ENCODE results near the gene DHODH.

The DHODH gene

DNA sequence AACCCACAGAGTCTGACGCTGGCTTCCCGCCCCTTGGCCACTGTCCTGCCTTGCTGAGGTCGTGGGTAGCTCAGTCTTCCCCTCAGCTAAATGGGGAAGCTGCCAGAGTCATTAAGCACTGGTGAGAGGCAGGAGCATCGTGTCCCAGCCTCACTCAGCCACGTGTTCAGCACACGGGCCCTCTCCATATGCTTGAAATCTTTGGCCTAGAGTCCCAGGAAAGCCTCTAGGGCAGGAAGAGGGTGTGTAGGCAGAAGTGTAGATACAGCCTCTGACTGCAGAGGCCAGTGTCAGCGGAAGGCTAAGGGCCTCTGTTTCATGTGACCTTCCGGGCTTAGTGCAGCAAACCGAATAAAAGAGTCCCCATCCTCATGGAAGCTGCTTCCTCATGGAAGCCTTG lies 4.1 kb downstream of the DHODH start:
- Histone ChIP-seq H3K4me3 (ENCODE audit: low read depth, low read length) (no peak overlapping the region), H3K36me3 (peaks cover 17% of the 10 kb centered on the region), H3K4me1 (no peaks in the 10 kb centered on the region), H3K9me3 (no peaks in the 10 kb centered on the region), H3K27me3 (no peaks in the 10 kb centered on the region)
- TF ChIP-seq, protein P1, sequence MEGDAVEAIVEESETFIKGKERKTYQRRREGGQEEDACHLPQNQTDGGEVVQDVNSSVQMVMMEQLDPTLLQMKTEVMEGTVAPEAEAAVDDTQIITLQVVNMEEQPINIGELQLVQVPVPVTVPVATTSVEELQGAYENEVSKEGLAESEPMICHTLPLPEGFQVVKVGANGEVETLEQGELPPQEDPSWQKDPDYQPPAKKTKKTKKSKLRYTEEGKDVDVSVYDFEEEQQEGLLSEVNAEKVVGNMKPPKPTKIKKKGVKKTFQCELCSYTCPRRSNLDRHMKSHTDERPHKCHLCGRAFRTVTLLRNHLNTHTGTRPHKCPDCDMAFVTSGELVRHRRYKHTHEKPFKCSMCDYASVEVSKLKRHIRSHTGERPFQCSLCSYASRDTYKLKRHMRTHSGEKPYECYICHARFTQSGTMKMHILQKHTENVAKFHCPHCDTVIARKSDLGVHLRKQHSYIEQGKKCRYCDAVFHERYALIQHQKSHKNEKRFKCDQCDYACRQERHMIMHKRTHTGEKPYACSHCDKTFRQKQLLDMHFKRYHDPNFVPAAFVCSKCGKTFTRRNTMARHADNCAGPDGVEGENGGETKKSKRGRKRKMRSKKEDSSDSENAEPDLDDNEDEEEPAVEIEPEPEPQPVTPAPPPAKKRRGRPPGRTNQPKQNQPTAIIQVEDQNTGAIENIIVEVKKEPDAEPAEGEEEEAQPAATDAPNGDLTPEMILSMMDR (IDR thresholded peaks at IDR 0.05; ENCODE audit: low read depth, low read length) = no peak
- no peak for DNase-seq

DNA sequence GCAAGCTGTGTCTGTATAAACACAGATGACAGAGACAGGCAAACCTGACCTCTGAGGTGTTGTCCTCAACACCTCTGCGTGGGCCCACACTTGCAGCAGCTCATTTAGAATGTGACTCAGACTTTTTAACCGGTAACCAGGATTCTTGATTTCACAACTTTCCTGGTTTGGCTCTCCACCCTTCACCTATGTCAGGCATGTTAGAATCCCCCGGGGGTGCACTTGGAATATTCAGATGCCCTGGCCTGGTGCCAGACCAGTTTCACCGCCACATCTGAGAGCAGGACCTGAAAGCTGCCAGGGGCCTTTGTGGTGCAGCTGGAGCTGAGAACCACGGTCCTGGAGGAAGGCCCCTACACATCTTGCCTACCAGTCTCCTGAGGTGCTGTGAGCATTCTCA lies 4.8 kb downstream of the DHODH start:
- Histone ChIP-seq H3K4me1 (no peaks in the 10 kb centered on the region), H3K27me3 (no peaks in the 10 kb centered on the region), H3K9me3 (no peaks in the 10 kb centered on the region), H3K4me3 (ENCODE audit: low read depth, low read length) (no peak overlapping the region), H3K36me3 (peaks cover 23% of the 10 kb centered on the region)
- TF ChIP-seq, protein P1 (IDR thresholded peaks at IDR 0.05; ENCODE audit: low read depth, low read length) = no peak
- peak; percentile 61 for DNase-seq

DNA sequence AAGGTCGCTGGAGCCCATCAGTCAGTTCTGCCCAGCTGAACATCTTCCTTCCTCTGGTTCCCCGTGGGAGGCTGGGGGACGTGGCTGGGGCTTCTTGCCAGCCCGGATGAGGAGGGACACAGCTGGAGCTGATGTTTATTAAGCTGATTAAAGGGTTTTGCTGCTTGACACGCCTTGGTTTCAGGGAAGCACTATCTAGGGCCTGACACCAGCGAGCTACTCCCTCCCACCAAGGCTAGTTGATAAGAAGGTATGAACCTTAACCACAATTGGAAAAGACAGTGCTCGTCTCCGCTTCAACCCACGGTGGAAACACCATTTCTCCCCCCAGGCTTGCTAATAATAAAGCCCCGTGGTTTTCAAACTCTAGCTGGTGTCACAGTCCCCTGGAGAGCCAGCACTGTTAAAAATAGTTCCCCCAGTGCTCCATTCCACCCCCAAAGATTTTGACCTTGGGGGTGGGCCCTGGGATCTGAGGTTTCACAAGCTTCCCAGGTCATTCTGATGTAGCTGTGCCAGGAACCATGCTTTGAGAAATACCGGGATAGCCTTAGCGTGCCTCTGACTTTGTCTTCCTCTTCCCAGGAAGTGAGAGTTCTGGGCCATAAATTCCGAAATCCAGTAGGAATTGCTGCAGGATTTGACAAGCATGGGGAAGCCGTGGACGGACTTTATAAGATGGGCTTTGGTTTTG lies 5.5 kb downstream of the DHODH start:
- H3K4me3 ChIP-seq (ENCODE audit: low read depth, low read length) = no peak overlapping the region
- H3K4me1 ChIP-seq = no peaks in the 10 kb centered on the region
- no peak for DNase-seq
- H3K9me3 ChIP-seq = no peaks in the 10 kb centered on the region
- peaks cover 29% of the 10 kb centered on the region for H3K36me3 ChIP-seq
- H3K27me3 ChIP-seq = no peaks in the 10 kb centered on the region
- TF ChIP-seq, protein P1 (IDR thresholded peaks at IDR 0.05; ENCODE audit: low read depth, low read length) = no peak

DNA sequence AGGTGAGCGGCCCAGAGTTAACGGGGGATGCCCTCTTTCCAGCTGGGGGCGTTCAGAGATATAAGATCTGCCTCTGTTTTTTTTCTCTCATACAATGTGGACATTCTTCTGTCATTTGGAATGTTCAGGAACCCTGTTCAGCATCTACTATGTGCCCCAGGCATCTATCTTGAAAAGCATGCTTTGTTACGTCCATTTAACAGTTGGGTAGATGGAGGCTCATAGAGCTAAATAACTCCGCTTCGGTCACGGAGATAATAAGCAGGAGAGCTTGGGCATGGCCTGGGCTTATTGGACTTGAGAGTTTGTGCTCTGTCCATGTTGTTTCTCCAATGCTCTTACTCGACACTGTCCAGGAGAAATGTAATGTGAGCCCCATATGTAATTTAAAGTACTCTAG lies 6.1 kb downstream of the DHODH start:
- Histone ChIP-seq H3K9me3 (no peaks in the 10 kb centered on the region), H3K4me1 (no peaks in the 10 kb centered on the region), H3K4me3 (ENCODE audit: low read depth, low read length) (no peak overlapping the region), H3K27me3 (no peaks in the 10 kb centered on the region), H3K36me3 (peaks cover 31% of the 10 kb centered on the region)
- TF ChIP-seq, protein P1 (IDR thresholded peaks at IDR 0.05; ENCODE audit: low read depth, low read length) = no peak
- DNase-seq = no peak

DNA sequence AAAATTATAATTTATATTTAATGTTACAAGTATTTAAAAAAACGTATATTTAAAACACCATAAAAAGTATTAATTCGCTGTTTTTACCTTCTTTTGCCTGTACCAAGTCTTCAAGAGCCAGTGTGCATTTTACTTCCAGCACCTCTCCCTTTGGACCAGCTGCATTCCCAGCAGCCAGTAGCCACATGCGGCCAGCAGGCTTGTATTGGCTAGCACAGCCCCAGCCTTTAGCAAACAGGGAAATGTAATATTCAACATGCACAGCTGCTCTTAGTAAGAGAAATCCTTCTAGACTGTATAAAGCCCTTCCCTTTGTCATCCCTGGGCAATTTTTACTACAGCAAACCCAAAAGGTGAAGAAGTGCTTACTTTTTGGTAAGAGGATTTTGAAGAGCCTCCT lies 6.6 kb downstream of the DHODH start:
- no peak overlapping the region for H3K4me3 ChIP-seq (ENCODE audit: low read depth, low read length)
- H3K27me3 ChIP-seq = no peaks in the 10 kb centered on the region
- no peaks in the 10 kb centered on the region for H3K4me1 ChIP-seq
- no peaks in the 10 kb centered on the region for H3K9me3 ChIP-seq
- DNase-seq = no peak
- TF ChIP-seq, protein P1 (IDR thresholded peaks at IDR 0.05; ENCODE audit: low read depth, low read length) = no peak
- peaks cover 31% of the 10 kb centered on the region for H3K36me3 ChIP-seq

DNA sequence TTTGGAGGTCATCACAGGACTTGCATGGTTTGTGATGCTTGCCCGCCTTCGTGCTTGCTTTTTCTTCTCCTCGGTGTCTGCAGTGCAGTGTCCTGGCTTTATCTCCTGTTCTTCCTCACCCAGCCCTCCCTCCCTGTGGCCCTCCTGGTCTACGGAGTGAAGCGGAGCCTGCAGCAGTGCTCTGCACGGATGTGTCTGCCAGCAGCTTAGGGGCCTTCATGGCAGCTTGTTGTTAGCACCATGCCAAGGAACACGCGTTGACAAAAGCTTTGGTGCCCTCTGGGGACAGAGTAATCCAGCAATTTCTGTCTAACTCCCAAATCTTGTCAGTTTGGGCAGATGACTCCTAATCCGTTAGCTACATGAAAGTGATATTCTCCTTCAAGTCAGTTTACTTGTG lies 9.9 kb downstream of the DHODH start:
- Histone ChIP-seq H3K27me3 (no peaks in the 10 kb centered on the region), H3K36me3 (peaks cover 38% of the 10 kb centered on the region), H3K4me3 (ENCODE audit: low read depth, low read length) (no peak overlapping the region), H3K9me3 (no peaks in the 10 kb centered on the region), H3K4me1 (no peaks in the 10 kb centered on the region)
- DNase-seq = no peak
- TF ChIP-seq, protein P1 (IDR thresholded peaks at IDR 0.05; ENCODE audit: low read depth, low read length) = no peak

All from BE2C (cell line).